Thymus (tissue), 11 donors: Measurements from ENCODE around the gene BSG. TPM values are rescaled to one million over a fixed set of nuclear protein-coding genes. Genes with fewer than 3 reads are reported as not detected.
A peak's percentile ranks its signal among the peaks of the same experiment; 100 is the strongest.

ENCODE experiments used
- DNase-seq, 9 donors: peaks; one replicate each; pipeline ENCODE4 v3.0.0-alpha.2; 2013; ENCODE audit warnings: low spot score in 9 of 9, low read depth in 6 of 9, missing footprints in 1 of 9
- H3K27ac ChIP-seq, 2 donors: one replicate each; pipeline ENCODE4 v1.5.1; 2013; ENCODE audit warnings: control low read depth in 1 of 2, low read depth in 1 of 2, low read length in 1 of 2, mild to moderate bottlenecking in 1 of 2, moderate library complexity in 1 of 2
- H3K27me3 ChIP-seq, 2 donors: one replicate each; pipeline ENCODE4 v1.5.1; 2013; ENCODE audit warnings: low read length in 1 of 2; ENCODE audit not compliant: control insufficient read depth in 2 of 2, insufficient read depth in 1 of 2
- H3K36me3 ChIP-seq, 2 donors: one replicate each; pipeline ENCODE4 v1.5.1; 2013; ENCODE audit warnings: low read length in 1 of 2, mild to moderate bottlenecking in 1 of 2, moderate library complexity in 1 of 2; ENCODE audit not compliant: control insufficient read depth in 2 of 2, insufficient read depth in 2 of 2
- H3K4me1 ChIP-seq, 2 donors: one replicate each; pipeline ENCODE4 v1.5.1; 2013; ENCODE audit warnings: low read length in 2 of 2; ENCODE audit not compliant: control insufficient read depth in 2 of 2, insufficient read depth in 2 of 2
- H3K4me3 ChIP-seq, 2 donors: one replicate each; pipeline ENCODE4 v1.5.1; 2013; ENCODE audit warnings: low read length in 2 of 2, control low read depth in 1 of 2, mild to moderate bottlenecking in 1 of 2
- H3K9me3 ChIP-seq, 2 donors: one replicate each; pipeline ENCODE4 v1.5.1; 2013; ENCODE audit warnings: low read length in 1 of 2, mild to moderate bottlenecking in 1 of 2; ENCODE audit not compliant: control insufficient read depth in 2 of 2, insufficient read depth in 1 of 2
- whole genome bisulfite sequencing: extraction: QIAGEN DNeasy Blood & Tissue Kit; methylation state at CpG from one replicate; pipeline ENCODE4 v1.1.7; 2013; 5-methylcytosine and 5-hydroxymethylcytosine counted together
- polyA plus RNA-seq: library from polyadenylated mRNA; stranded (reverse); fragments of 200-250 nt; gene quantifications from one replicate; pipeline ENCODE4 v1.2.3, GENCODE V29; 2013
- total RNA-seq: library from RNA; stranded (reverse); fragments of 120-200 nt; gene quantifications from one replicate; pipeline ENCODE4 v1.2.4, GENCODE V29; 2013
- donor health status: healthy.

Gene BSG
- total and polyA plus RNA-seq, 2 donors = 141 to 155 TPM

GRCh38 chr19:538641-539428, 33.6 kb upstream of the BSG start:
- no peaks in the 10 kb centered on the region for H3K9me3 ChIP-seq
- peaks cover 39 to 56% of the 10 kb centered on the region in 2 donors for H3K36me3 ChIP-seq
- H3K4me3 ChIP-seq = no peak overlapping the region
- H3K27me3 ChIP-seq = no peaks in the 10 kb centered on the region
- 97% methylated on average over 40 of the region's 40 CpGs for WGBS
- H3K27ac ChIP-seq = no peak overlapping the region
- H3K4me1 ChIP-seq = peaks cover 1 to 9% of the 10 kb centered on the region in 2 donors
- no peak for DNase-seq

GRCh38 chr19:539429-540030, 32.9 kb upstream of the BSG start:
- Histone ChIP-seq H3K9me3 (no peaks in the 10 kb centered on the region), H3K4me1 (peaks cover 0 to 14% of the 10 kb centered on the region in 2 donors), H3K27me3 (no peaks in the 10 kb centered on the region), H3K27ac (no peak overlapping the region), H3K36me3 (peaks cover 39 to 56% of the 10 kb centered on the region in 2 donors), H3K4me3 (no peak overlapping the region)
- 94% methylated on average over 30 of the region's 30 CpGs for WGBS
- no peak for DNase-seq

- Histone ChIP-seq H3K4me1 (peaks cover 0 to 18% of the 10 kb centered on the region in 2 donors), H3K27me3 (no peaks in the 10 kb centered on the region), H3K27ac (no peak overlapping the region), H3K4me3 (no peak overlapping the region), H3K9me3 (no peaks in the 10 kb centered on the region), H3K36me3 (peaks cover 38 to 52% of the 10 kb centered on the region in 2 donors)
- 96% methylated on average over 51 of the region's 51 CpGs for WGBS
- DNase-seq = no peak
Measured at GRCh38 chr19:540867-541637, 31.3 kb upstream of the BSG start.

- H3K4me3 ChIP-seq = no peak overlapping the region
- no peaks in the 10 kb centered on the region for H3K9me3 ChIP-seq
- no peak overlapping the region for H3K27ac ChIP-seq
- H3K27me3 ChIP-seq = no peaks in the 10 kb centered on the region
- 97% methylated on average over 26 of the region's 26 CpGs for WGBS
- peaks cover 32 to 46% of the 10 kb centered on the region in 2 donors for H3K36me3 ChIP-seq
- no peak for DNase-seq
- H3K4me1 ChIP-seq = peaks cover 0 to 18% of the 10 kb centered on the region in 2 donors
Measured at GRCh38 chr19:541699-542098, 30.7 kb upstream of the BSG start.

GRCh38 chr19:542173-542866, 30.1 kb upstream of the BSG start:
- peaks cover 28 to 40% of the 10 kb centered on the region in 2 donors for H3K36me3 ChIP-seq
- no peak overlapping the region for H3K27ac ChIP-seq
- no peak for DNase-seq

GRCh38 chr19:543910-544608, 28.3 kb upstream of the BSG start, which contains the start of gene GZMM:
Gene GZMM (plus strand): TSS chr19:544053. CDS start chr19:544072, 19 bp downstream.
- Histone ChIP-seq H3K36me3 (peaks cover 21 to 24% of the 10 kb centered on the region in 2 donors), H3K27me3 (no peaks in the 10 kb centered on the region), H3K4me1 (peaks cover 0 to 18% of the 10 kb centered on the region in 2 donors), H3K9me3 (no peaks in the 10 kb centered on the region), H3K27ac (peak within 1 kb of the TSS; percentile 37 to 47), H3K4me3 (peak within 1 kb of the TSS; percentile 2 to 33)
- DNase-seq = peak in 4 of 9 donors; percentile 32 to 73 (median 52)
- WGBS = 74% methylated on average over 31 of the region's 31 CpGs

More at GRCh38 chr19:542173-542866, 30.1 kb upstream of the BSG start:
- 98% methylated on average over 34 of the region's 34 CpGs for WGBS
- Histone ChIP-seq H3K4me1 (peaks cover 0 to 18% of the 10 kb centered on the region in 2 donors), H3K9me3 (no peaks in the 10 kb centered on the region), H3K4me3 (no peak overlapping the region), H3K27me3 (no peaks in the 10 kb centered on the region)

GRCh38 chr19:547117-547516, 25.3 kb upstream of the BSG start:
- Histone ChIP-seq H3K4me3 (no peak overlapping the region), H3K36me3 (peaks cover under 1 to 6% of the 10 kb centered on the region in 2 donors), H3K4me1 (peaks cover 0 to 18% of the 10 kb centered on the region in 2 donors), H3K27me3 (peaks cover 0 to 7% of the 10 kb centered on the region in 2 donors), H3K27ac (no peak overlapping the region), H3K9me3 (no peaks in the 10 kb centered on the region)
- DNase-seq = no peak
- WGBS = 95% methylated on average over 15 of the region's 15 CpGs
